ENCODE results near the gene TAS2R8. TPM values are rescaled to one million over a fixed set of nuclear protein-coding genes. Genes with fewer than 3 reads are reported as not detected.

TAS2R8 gene
- total RNA-seq, 1 donor from 2014 or later, result not detected

- intact Hi-C loops (cut with DNase I), result no loop called here
- ATAC-seq (ENCODE audit: poor library complexity), result no peak
- no peak for DNase-seq
Measured at GRCh38 chr12:10759657-10760056, 47.4 kb downstream of the TAS2R8 start.

GRCh38 chr12:10756194-10756593 lies 50.9 kb downstream of the TAS2R8 start:
- intact Hi-C loops (cut with DNase I), result no loop called here
- DNase-seq (no peak), ATAC-seq (ENCODE audit: poor library complexity) (no peak)

Other genes starting within 250 kb of the TAS2R8 start
- 14.0 TPM for gene MAGOHB, start 193.7 kb downstream of the TAS2R8 start, total RNA-seq
- not detected for gene STYK1, start 133.2 kb downstream of the TAS2R8 start, total RNA-seq
- 535 TPM for gene YBX3, start 84.0 kb downstream of the TAS2R8 start, total RNA-seq
- not detected for gene TAS2R7, start 4.7 kb downstream of the TAS2R8 start, total RNA-seq
- 0.22 TPM for gene TAS2R9, start 2.9 kb upstream of the TAS2R8 start, total RNA-seq
- gene TAS2R10, start 19.1 kb upstream of the TAS2R8 start, total RNA-seq, result not detected
- gene PRR4, start 42.2 kb upstream of the TAS2R8 start, total RNA-seq, result 1.1 TPM
- gene PRH1, start 77.0 kb upstream of the TAS2R8 start, total RNA-seq, result 2.5 TPM
- 0.27 TPM for gene TAS2R13, start 102.3 kb upstream of the TAS2R8 start, total RNA-seq
- not detected for gene PRH2, start 122.0 kb upstream of the TAS2R8 start, total RNA-seq
- gene TAS2R14, start 132.0 kb upstream of the TAS2R8 start, total RNA-seq, result 0.75 TPM
- 0.22 TPM for gene TAS2R50, start 179.6 kb upstream of the TAS2R8 start, total RNA-seq
- 0.43 TPM for gene TAS2R20, start 191.0 kb upstream of the TAS2R8 start, total RNA-seq
- 0.51 TPM for gene TAS2R19, start 215.3 kb upstream of the TAS2R8 start, total RNA-seq
- gene TAS2R31, start 224.1 kb upstream of the TAS2R8 start, total RNA-seq, result 0.38 TPM

Data from Right ventricle myocardium superior (tissue), 1 donor.